ENCODE results near the gene CCDC92B. TPM values are rescaled to one million over a fixed set of nuclear protein-coding genes. Genes with fewer than 3 reads are reported as not detected.

Gene CCDC92B
- total RNA-seq, 6 experiments from 2014 or later: not detected

DNA sequence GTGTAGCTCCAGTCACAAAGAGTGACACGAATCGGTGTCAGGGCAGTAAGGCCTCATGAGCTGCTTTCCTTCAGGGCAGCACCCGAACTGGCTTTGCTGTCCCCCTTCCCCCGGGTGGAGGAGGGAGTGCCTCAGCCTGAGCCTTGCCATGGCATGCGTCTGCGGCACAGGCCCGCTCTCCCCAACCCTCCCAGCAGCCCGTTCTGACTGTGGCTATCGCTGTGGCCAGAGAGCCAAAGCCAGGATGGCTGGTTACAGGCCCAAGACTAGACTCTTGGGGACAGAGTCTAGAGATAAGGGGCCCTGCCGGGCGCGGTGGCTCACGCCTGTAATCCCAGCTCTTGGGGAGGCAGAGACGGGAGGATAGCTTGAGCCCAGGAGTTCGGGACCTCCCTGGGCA is 63.8 kb downstream of the CCDC92B start:
- DNase-seq (no peak), ATAC-seq (no peak)
- Histone ChIP-seq H3K27me3 (no peaks in the 10 kb centered on the region), H3K9me3 (no peaks in the 10 kb centered on the region), H3K4me3 (no peak overlapping the region), H3K4me1 (no peaks in the 10 kb centered on the region), H3K27ac (no peak overlapping the region), H3K36me3 (peaks cover 2 to 49% (median 7%) of the 10 kb centered on the region in 4 donors)
- WGBS (ENCODE audit: insufficient coverage, low coverage, low lambda C conversion rate, missing lambda C conversion rate): 84% methylated on average over 7 of the region's 15 CpGs
- TF ChIP-seq, protein P1, sequence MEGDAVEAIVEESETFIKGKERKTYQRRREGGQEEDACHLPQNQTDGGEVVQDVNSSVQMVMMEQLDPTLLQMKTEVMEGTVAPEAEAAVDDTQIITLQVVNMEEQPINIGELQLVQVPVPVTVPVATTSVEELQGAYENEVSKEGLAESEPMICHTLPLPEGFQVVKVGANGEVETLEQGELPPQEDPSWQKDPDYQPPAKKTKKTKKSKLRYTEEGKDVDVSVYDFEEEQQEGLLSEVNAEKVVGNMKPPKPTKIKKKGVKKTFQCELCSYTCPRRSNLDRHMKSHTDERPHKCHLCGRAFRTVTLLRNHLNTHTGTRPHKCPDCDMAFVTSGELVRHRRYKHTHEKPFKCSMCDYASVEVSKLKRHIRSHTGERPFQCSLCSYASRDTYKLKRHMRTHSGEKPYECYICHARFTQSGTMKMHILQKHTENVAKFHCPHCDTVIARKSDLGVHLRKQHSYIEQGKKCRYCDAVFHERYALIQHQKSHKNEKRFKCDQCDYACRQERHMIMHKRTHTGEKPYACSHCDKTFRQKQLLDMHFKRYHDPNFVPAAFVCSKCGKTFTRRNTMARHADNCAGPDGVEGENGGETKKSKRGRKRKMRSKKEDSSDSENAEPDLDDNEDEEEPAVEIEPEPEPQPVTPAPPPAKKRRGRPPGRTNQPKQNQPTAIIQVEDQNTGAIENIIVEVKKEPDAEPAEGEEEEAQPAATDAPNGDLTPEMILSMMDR (IDR thresholded peaks at IDR 0.05): no peak
- TF ChIP-seq POLR2A (IDR thresholded peaks at IDR 0.05): no peak
- intact Hi-C loops (cut with DNase I): no loop called here

DNA sequence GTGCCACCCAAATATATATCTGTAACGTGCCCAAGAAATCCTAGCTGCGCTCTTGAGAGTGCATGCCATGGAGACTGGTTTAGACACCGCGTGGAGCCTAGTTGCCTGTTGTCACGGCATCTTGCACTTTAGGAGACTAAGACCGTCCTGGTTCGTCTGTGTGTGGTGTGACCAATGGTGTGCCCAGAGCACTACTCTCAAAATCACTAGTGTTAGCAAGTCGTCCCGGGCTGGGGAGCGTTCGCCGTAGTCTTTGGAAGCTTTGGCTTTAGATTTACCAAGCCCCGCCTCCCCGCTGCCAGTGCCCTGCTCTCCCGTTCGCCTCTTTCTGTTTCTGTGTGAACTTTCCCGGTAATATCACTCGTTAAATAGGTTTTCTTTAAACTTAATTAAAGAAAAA is 64.9 kb downstream of the CCDC92B start:
- intact Hi-C loops (cut with DNase I): no loop called here
- ATAC-seq: no peak
- 94% methylated on average over 6 of the region's 18 CpGs for WGBS (ENCODE audit: insufficient coverage, low coverage, low lambda C conversion rate, missing lambda C conversion rate)
- Histone ChIP-seq H3K36me3 (peaks cover 4 to 54% (median 12%) of the 10 kb centered on the region in 4 donors), H3K4me3 (no peak overlapping the region), H3K9me3 (no peaks in the 10 kb centered on the region), H3K27ac (no peak overlapping the region), H3K4me1 (no peaks in the 10 kb centered on the region), H3K27me3 (no peaks in the 10 kb centered on the region)
- DNase-seq: no peak
- no peak for TF ChIP-seq POLR2A (IDR thresholded peaks at IDR 0.05)
- TF ChIP-seq, protein P1 (IDR thresholded peaks at IDR 0.05): no peak

DNA sequence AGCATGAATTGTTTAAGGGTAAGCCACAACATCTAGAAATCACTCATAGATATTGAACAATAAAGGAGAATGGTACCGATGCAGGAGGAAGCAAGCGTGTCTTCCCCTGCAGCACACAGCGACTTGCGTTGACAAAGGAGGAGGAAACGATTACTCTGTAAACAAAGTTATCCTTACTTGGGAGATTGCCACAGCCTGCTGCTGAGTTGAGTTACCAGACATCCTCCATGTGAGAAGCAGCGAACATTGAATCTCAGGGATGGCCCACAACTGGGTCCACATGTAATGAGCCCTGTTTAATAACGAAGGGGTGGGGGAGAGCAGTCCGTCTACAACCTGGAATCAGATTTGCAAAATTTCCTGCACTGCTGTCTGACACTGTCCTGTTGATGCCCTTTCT is 65.5 kb downstream of the CCDC92B start:
- Histone ChIP-seq H3K9me3 (no peaks in the 10 kb centered on the region), H3K27me3 (no peaks in the 10 kb centered on the region), H3K4me3 (no peak overlapping the region), H3K27ac (no peak overlapping the region), H3K4me1 (no peaks in the 10 kb centered on the region), H3K36me3 (peaks cover 4 to 51% (median 12%) of the 10 kb centered on the region in 4 donors)
- intact Hi-C loops (cut with DNase I): no loop called here
- 64% methylated on average over 6 of the region's 8 CpGs for WGBS (ENCODE audit: insufficient coverage, low coverage, low lambda C conversion rate, missing lambda C conversion rate)
- ATAC-seq: peak in 1 of 4 donors; percentile 17
- no peak for DNase-seq
- TF ChIP-seq, protein P1 (IDR thresholded peaks at IDR 0.05): no peak
- TF ChIP-seq POLR2A (IDR thresholded peaks at IDR 0.05): no peak

DNA sequence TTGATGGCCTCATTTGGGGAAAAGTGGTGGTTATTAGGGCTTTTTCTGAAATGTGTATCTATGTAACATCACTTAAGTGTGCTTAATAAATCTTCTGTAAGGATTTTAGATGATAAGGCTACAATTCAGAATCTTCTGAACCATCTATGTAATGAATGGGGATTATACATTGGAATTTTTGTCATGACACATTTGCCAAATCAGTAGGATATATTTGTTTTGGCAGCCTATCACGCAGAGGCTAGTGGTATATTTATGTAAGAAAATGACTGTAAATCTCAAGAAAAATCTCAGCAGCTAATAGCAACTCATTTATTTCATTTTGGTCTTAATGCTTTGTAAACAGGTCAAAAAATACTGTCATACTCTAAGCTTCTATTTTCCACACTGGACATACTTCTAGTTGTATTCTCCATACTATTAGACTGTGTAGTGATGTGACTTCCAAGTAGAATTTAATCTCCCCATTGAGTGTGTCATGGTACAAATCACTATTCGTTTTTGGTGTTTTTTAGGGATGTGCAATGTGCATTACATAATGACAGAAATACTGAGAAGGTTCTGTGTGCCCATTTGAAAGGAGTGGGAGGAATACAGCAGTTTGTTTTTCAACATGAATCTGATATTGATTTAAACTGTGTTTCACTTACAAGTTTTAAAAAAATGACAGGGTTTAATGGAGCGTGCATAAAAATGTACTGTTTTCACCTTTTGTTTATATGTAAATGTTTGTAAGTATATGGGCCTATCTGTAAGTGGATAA is 67.1 kb downstream of the CCDC92B start:
- intact Hi-C loops (cut with DNase I): no loop called here
- H3K4me1 ChIP-seq: no peaks in the 10 kb centered on the region
- H3K4me3 ChIP-seq: no peak overlapping the region
- H3K36me3 ChIP-seq: peaks cover 4 to 61% (median 16%) of the 10 kb centered on the region in 4 donors
- TF ChIP-seq, protein P1 (IDR thresholded peaks at IDR 0.05): no peak
- no peak for TF ChIP-seq POLR2A (IDR thresholded peaks at IDR 0.05)
- WGBS (ENCODE audit: insufficient coverage, low coverage, low lambda C conversion rate, missing lambda C conversion rate): 68% methylated on average over 3 of the region's 3 CpGs
- DNase-seq: no peak
- no peaks in the 10 kb centered on the region for H3K27me3 ChIP-seq
- H3K9me3 ChIP-seq: no peaks in the 10 kb centered on the region
- no peak overlapping the region for H3K27ac ChIP-seq
- ATAC-seq: no peak
